Upper lobe of left lung (tissue), 4 donors: ENCODE results near the gene GOLIM4.

Experiments
- CTCF ChIP-seq, 6 experiments: fragments of 450-650 bp in 4 of 6; fragments of 200-600 bp in 2 of 6; sonication (generic) in 2 of 6; IDR thresholded peaks; one replicate each; pipeline ENCODE4 v1.5.1; 2016 to 2019; ENCODE audit warnings: antibody characterized with exemption in 6 of 6
- POLR2AphosphoS5 ChIP-seq, 2 donors: sonication (generic); formaldehyde crosslinking; IDR thresholded peaks; one replicate each; pipeline ENCODE4 v1.5.1; 2017; ENCODE audit warnings: antibody characterized with exemption in 2 of 2

- TF ChIP-seq CTCF (IDR thresholded peaks at IDR 0.05) (no peak), POLR2AphosphoS5 (IDR thresholded peaks at IDR 0.05) (no peak)
Observed at GRCh38 chr3:168124791-168125190, 29.1 kb upstream of the GOLIM4 start.
